H9 (cell line): ENCODE data around the gene DGKB. TPM values are rescaled to one million over a fixed set of nuclear protein-coding genes. Genes with fewer than 3 reads are reported as not detected.
A peak's percentile ranks its signal among the peaks of the same experiment; 100 is the strongest.

ENCODE experiments used
- DNase-seq: peaks from one replicate; pipeline ENCODE4 v3.0.0-alpha.2; 2017
- H2AFZ ChIP-seq: one replicate; pipeline ENCODE4 v1.6.1; 2013; ENCODE audit warnings: mild to moderate bottlenecking, low read length, control low read depth, moderate library complexity
- H2AK5ac ChIP-seq: 2 replicates; pipeline ENCODE4 v1.6.1; 2013; ENCODE audit warnings: low read length, control low read depth, mixed read lengths; ENCODE audit not compliant: insufficient read length
- H2BK120ac ChIP-seq: one replicate; pipeline ENCODE4 v1.6.1; 2013; ENCODE audit warnings: low read depth, mild to moderate bottlenecking, low read length, control low read depth, inconsistent platforms; ENCODE audit not compliant: poor library complexity, severe bottlenecking
- H2BK12ac ChIP-seq: 2 replicates; pipeline ENCODE4 v1.6.1; 2013; ENCODE audit warnings: low read length, control low read depth, mixed read lengths, low read depth; ENCODE audit not compliant: insufficient read length
- H2BK15ac ChIP-seq: 2 replicates; pipeline ENCODE4 v1.6.1; 2013; ENCODE audit warnings: low read depth, low read length, control low read depth
- H2BK20ac ChIP-seq: one replicate; pipeline ENCODE4 v1.6.1; 2013; ENCODE audit warnings: low read depth, mild to moderate bottlenecking, low read length, control low read depth, inconsistent platforms; ENCODE audit not compliant: poor library complexity, severe bottlenecking
- H2BK5ac ChIP-seq: 2 replicates; pipeline ENCODE4 v1.6.1; 2013; ENCODE audit warnings: low read length, control low read depth, mixed read lengths; ENCODE audit not compliant: insufficient read length
- H3K14ac ChIP-seq: 2 replicates; pipeline ENCODE4 v1.6.1; 2013; ENCODE audit warnings: low read length, control low read depth; ENCODE audit not compliant: insufficient read depth
- H3K18ac ChIP-seq: 2 replicates; pipeline ENCODE4 v1.6.1; 2013; ENCODE audit warnings: low read depth, mild to moderate bottlenecking, mixed read lengths, low read length, control low read depth; ENCODE audit not compliant: insufficient read length
- H3K23ac ChIP-seq: 2 replicates; pipeline ENCODE4 v1.6.1; 2013; ENCODE audit warnings: low read length, control low read depth, mixed read lengths, low read depth; ENCODE audit not compliant: insufficient read length
- H3K23me2 ChIP-seq: 2 replicates; pipeline ENCODE4 v1.6.1; 2013; ENCODE audit warnings: low read depth, mild to moderate bottlenecking, mixed read lengths, low read length, control low read depth; ENCODE audit not compliant: insufficient read length, poor library complexity, severe bottlenecking
- H3K27ac ChIP-seq: 2 replicates; pipeline ENCODE4 v1.5.1; 2013; ENCODE audit warnings: low read length, control low read depth, mixed read lengths, low read depth; ENCODE audit not compliant: insufficient read length
- H3K27me3 ChIP-seq: 2 replicates; pipeline ENCODE4 v1.6.1; 2013; ENCODE audit warnings: low read length, control low read depth, inconsistent platforms; ENCODE audit not compliant: insufficient read depth
- H3K4ac ChIP-seq: 2 replicates; pipeline ENCODE4 v1.6.1; 2013; ENCODE audit warnings: low read depth, mild to moderate bottlenecking, control low read depth, inconsistent platforms, low read length, moderate library complexity
- H3K4me1 ChIP-seq: 2 replicates; pipeline ENCODE4 v1.6.1; 2013; ENCODE audit warnings: low read length, control low read depth, inconsistent platforms; ENCODE audit not compliant: insufficient read depth
- H3K4me2 ChIP-seq: 2 replicates; pipeline ENCODE4 v1.6.1; 2013; ENCODE audit warnings: low read length, control low read depth, mixed read lengths; ENCODE audit not compliant: insufficient read length, insufficient read depth
- H3K56ac ChIP-seq: 2 replicates; pipeline ENCODE4 v1.6.1; 2013; ENCODE audit warnings: low read depth, mild to moderate bottlenecking, mixed read lengths, low read length, control low read depth; ENCODE audit not compliant: insufficient read length
- H3K79me1 ChIP-seq: 2 replicates; pipeline ENCODE4 v1.6.1; 2013; ENCODE audit warnings: low read depth, mild to moderate bottlenecking, moderate library complexity, low read length, control low read depth, inconsistent platforms; ENCODE audit not compliant: insufficient read depth, poor library complexity, severe bottlenecking
- H3K79me2 ChIP-seq: 2 replicates; pipeline ENCODE4 v1.6.1; 2013; ENCODE audit warnings: low read length, control low read depth, inconsistent platforms; ENCODE audit not compliant: insufficient read depth
- H3K9ac ChIP-seq: 2 replicates; pipeline ENCODE4 v1.6.1; 2013; ENCODE audit warnings: low read length, control low read depth, mixed read lengths; ENCODE audit not compliant: insufficient read length; ENCODE audit errors: extremely low read depth
- H3K9me3 ChIP-seq: one replicate; pipeline ENCODE4 v1.6.1; 2013; ENCODE audit warnings: low read depth, low read length, inconsistent platforms; ENCODE audit not compliant: control insufficient read depth
- H3T11ph ChIP-seq: one replicate; pipeline ENCODE4 v1.6.1; 2013; ENCODE audit warnings: mild to moderate bottlenecking, low read length, control low read depth, inconsistent platforms
- H4K20me1 ChIP-seq: one replicate; pipeline ENCODE4 v1.6.1; 2013; ENCODE audit not compliant: control insufficient read depth, insufficient read length, insufficient read depth
- H4K5ac ChIP-seq: 2 replicates; pipeline ENCODE4 v1.6.1; 2013; ENCODE audit warnings: low read depth, mild to moderate bottlenecking, mixed read lengths, low read length, control low read depth; ENCODE audit not compliant: insufficient read length
- H4K8ac ChIP-seq: replicated peaks from 2 replicates; pipeline ENCODE4 v1.6.1; 2013; ENCODE audit warnings: low read length, control low read depth, mixed read lengths, low read depth; ENCODE audit not compliant: insufficient read length
- H4K91ac ChIP-seq: 2 replicates; pipeline ENCODE4 v1.6.1; 2013; ENCODE audit warnings: low read depth, mild to moderate bottlenecking, moderate library complexity, mixed read lengths, low read length, control low read depth; ENCODE audit not compliant: insufficient read length
- H3K27ac Mint-ChIP-seq, 3 experiments: 2 replicates in 2 of 3; 3 replicates in 1 of 3; pipeline ENCODE4 v1.8.0; 2020 to 2021; ENCODE audit warnings: mixed read lengths in 3 of 3, mild to moderate bottlenecking in 1 of 3, moderate library complexity in 1 of 3
- H3K27me3 Mint-ChIP-seq: 2 replicates; pipeline ENCODE4 v1.8.0; 2021; ENCODE audit warnings: low read depth, mild to moderate bottlenecking, moderate library complexity, mixed read lengths
- H3K36me3 Mint-ChIP-seq, 3 experiments: 2 replicates in 2 of 3; 3 replicates in 1 of 3; pipeline ENCODE4 v1.8.0; 2020 to 2021; ENCODE audit warnings: low read depth in 3 of 3, mixed read lengths in 3 of 3; ENCODE audit not compliant: insufficient read depth in 1 of 3
- H3K4me1 Mint-ChIP-seq, 2 experiments: 2 replicates each; pipeline ENCODE4 v1.8.0; 2020; ENCODE audit warnings: mixed read lengths in 2 of 2
- H3K4me3 Mint-ChIP-seq, 2 experiments: 2 replicates in 1 of 2; 3 replicates in 1 of 2; pipeline ENCODE4 v1.8.0; 2020 to 2021; ENCODE audit warnings: mild to moderate bottlenecking in 2 of 2, mixed read lengths in 2 of 2, moderate library complexity in 1 of 2
- H3K9me3 Mint-ChIP-seq, 2 experiments: 2 replicates in 1 of 2; 3 replicates in 1 of 2; pipeline ENCODE4 v1.8.0; 2020; ENCODE audit warnings: mild to moderate bottlenecking in 2 of 2, mixed read lengths in 2 of 2, moderate library complexity in 1 of 2
- WGBS: extraction: QIAGEN DNeasy Blood & Tissue Kit; methylation state at CpG from one replicate; pipeline ENCODE4 v1.1.7; 2013; ENCODE audit warnings: missing lambda C conversion rate, low lambda C conversion rate, mixed read lengths; ENCODE audit not compliant: insufficient read length; ENCODE audit errors: extremely low coverage; 5-methylcytosine and 5-hydroxymethylcytosine counted together
- total RNA-seq: library from RNA; stranded (reverse); gene quantifications from 2 replicates; pipeline ENCODE4 v1.2.1, GENCODE V29; 2021
- TF ChIP-seq, protein P1 (sequence below): fragments of 200-600 bp; sonication (generic); conservative IDR thresholded peaks from 3 replicates; pipeline ENCODE4 v1.8.0; 2021; ENCODE audit warnings: antibody characterized with exemption, mild to moderate bottlenecking

The DGKB gene
- total RNA-seq, 1 experiment from 2014 or later: 0.26 TPM

DNA sequence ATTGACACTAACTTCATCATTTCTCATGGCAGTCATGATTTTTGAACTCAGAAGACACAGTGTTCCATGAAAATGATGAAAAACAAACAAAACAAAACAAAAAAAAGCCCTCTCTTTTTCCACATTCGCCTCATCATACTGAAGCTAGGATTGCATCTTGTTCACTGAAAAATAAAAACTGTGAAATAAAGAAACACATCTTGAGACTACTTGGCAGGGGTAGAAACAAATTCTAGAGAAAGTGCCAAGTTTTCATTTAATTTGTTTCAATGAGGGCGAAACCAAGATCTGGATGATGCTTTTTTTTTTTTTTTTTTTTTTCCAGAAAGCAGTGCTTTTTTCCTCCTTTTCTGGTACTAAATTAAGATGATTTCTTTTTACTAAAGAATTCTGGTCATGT, 562.7 kb downstream of the DGKB start:
- peaks cover 23 to 35% of the 10 kb centered on the region in 2 experiments for H3K4me1 Mint-ChIP-seq
- TF ChIP-seq, protein P1, sequence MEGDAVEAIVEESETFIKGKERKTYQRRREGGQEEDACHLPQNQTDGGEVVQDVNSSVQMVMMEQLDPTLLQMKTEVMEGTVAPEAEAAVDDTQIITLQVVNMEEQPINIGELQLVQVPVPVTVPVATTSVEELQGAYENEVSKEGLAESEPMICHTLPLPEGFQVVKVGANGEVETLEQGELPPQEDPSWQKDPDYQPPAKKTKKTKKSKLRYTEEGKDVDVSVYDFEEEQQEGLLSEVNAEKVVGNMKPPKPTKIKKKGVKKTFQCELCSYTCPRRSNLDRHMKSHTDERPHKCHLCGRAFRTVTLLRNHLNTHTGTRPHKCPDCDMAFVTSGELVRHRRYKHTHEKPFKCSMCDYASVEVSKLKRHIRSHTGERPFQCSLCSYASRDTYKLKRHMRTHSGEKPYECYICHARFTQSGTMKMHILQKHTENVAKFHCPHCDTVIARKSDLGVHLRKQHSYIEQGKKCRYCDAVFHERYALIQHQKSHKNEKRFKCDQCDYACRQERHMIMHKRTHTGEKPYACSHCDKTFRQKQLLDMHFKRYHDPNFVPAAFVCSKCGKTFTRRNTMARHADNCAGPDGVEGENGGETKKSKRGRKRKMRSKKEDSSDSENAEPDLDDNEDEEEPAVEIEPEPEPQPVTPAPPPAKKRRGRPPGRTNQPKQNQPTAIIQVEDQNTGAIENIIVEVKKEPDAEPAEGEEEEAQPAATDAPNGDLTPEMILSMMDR: no peak
- no peak overlapping the region for H3T11ph ChIP-seq
- H4K8ac ChIP-seq: no peak overlapping the region
- H3K27ac Mint-ChIP-seq: peak overlapping the region in 1 of 3 experiments; percentile 51; a peak in 1 of 7 replicates
- no peaks in the 10 kb centered on the region for H3K9me3 Mint-ChIP-seq
- H3K9ac ChIP-seq: no peak overlapping the region
- no peak overlapping the region for H2BK15ac ChIP-seq
- H4K5ac ChIP-seq: no peak overlapping the region
- H3K4me3 Mint-ChIP-seq: no peak overlapping the region
- no peak overlapping the region for H3K18ac ChIP-seq
- peaks cover 2% of the 10 kb centered on the region; the same call in 1 of the 2 replicates for H3K4me1 ChIP-seq
- H2BK120ac ChIP-seq: no peak overlapping the region
- no peaks in the 10 kb centered on the region for H3K27me3 Mint-ChIP-seq
- no peak overlapping the region for H3K23ac ChIP-seq
- H2AK5ac ChIP-seq: no peak overlapping the region
- H2BK20ac ChIP-seq: no peak overlapping the region
- H3K27ac ChIP-seq: no peak overlapping the region
- no peak overlapping the region for H4K91ac ChIP-seq
- no peak overlapping the region for H2BK12ac ChIP-seq
- WGBS: no CpG with 5 or more reads among the region's 2 CpGs
- no peak overlapping the region for H3K4ac ChIP-seq
- H4K20me1 ChIP-seq: no peaks in the 10 kb centered on the region
- H3K14ac ChIP-seq: no peak overlapping the region
- DNase-seq: no peak
- no peak overlapping the region for H3K4me2 ChIP-seq
- no peaks in the 10 kb centered on the region for H3K23me2 ChIP-seq
- no peaks in the 10 kb centered on the region for H3K79me2 ChIP-seq
- no peak overlapping the region for H2BK5ac ChIP-seq
- H3K9me3 ChIP-seq: no peaks in the 10 kb centered on the region
- no peaks in the 10 kb centered on the region for H3K27me3 ChIP-seq
- H3K36me3 Mint-ChIP-seq: no peaks in the 10 kb centered on the region
- H3K79me1 ChIP-seq: no peaks in the 10 kb centered on the region
- H3K56ac ChIP-seq: no peak overlapping the region
- H2AFZ ChIP-seq: no peak overlapping the region
